HepG2 (cell line): ENCODE results near the gene OGFR. TPM values are rescaled to one million over a fixed set of nuclear protein-coding genes. Genes with fewer than 3 reads are reported as not detected.

Experiments used
- ASH2L ChIP-seq: fragments of 300-600, 200-600 bp; sonication (generic); IDR thresholded peaks from 2 replicates; pipeline ENCODE4 v1.7.0; 2017; ENCODE audit warnings: low read depth, mild to moderate bottlenecking, moderate library complexity, mixed read lengths, low read length; ENCODE audit not compliant: insufficient read length
- IKZF4 ChIP-seq: sonication (generic); formaldehyde crosslinking; IDR thresholded peaks from 2 replicates; pipeline ENCODE4 v1.5.1; 2020; ENCODE audit warnings: borderline replicate concordance, mild to moderate bottlenecking, low read depth, missing genetic modification reagents; ENCODE audit errors: not compliant biosample characterization
- KDM6A ChIP-seq: IDR thresholded peaks from 2 replicates; pipeline ENCODE4 v1.6.1; 2016; ENCODE audit warnings: low read depth
- SOX13 ChIP-seq, 3 experiments: fragments of 450-650 bp in 1 of 3; sonication (generic) in 1 of 3; formaldehyde crosslinking in 1 of 3; IDR thresholded peaks in 2 of 3; conservative IDR thresholded peaks in 1 of 3; 2 replicates each; pipeline versions ENCODE4 v1.5.0 to v1.6.1; 2016 to 2020; ENCODE audit warnings: antibody characterized with exemption in 1 of 3, mild to moderate bottlenecking in 1 of 3, missing compliant biosample characterization in 1 of 3, missing genetic modification reagents in 1 of 3, moderate library complexity in 1 of 3
- ZNF234 ChIP-seq: sonication (generic); formaldehyde crosslinking; conservative IDR thresholded peaks from 2 replicates; pipeline ENCODE4 v1.5.1; 2020; ENCODE audit warnings: mild to moderate bottlenecking, missing genetic modification reagents
- ZNF563 ChIP-seq: sonication (generic); formaldehyde crosslinking; IDR thresholded peaks from 2 replicates; pipeline ENCODE4 v1.8.0; 2022; ENCODE audit warnings: mild to moderate bottlenecking, moderate library complexity, missing genetic modification reagents
- polyA plus RNA-seq, 8 experiments: library from polyadenylated mRNA; depleted of rRNA in 3 of 8; stranded (reverse) in 7 of 8; unstranded in 1 of 8; fragments of >200 nt; fragmentation: Illumina TruSeq in 4 of 8; extraction: Trizol in 4 of 8; gene quantifications; 2 replicates each; pipeline versions ENCODE4 v1.2.1 to v1.2.3, GENCODE V29; 2011 to 2016; ENCODE audit warnings: low read depth in 4 of 8, missing spikeins in 1 of 8, mixed read lengths in 1 of 8; ENCODE audit not compliant: insufficient read depth in 1 of 8
- total RNA-seq, 5 experiments: library from RNA; depleted of rRNA; stranded (reverse); fragments of >200 nt; fragmentation: Illumina TruSeq; extraction: Trizol; gene quantifications; 2 replicates each; pipeline ENCODE4 v1.2.3, GENCODE V29; 2016; ENCODE audit warnings: low read depth in 1 of 5
- TF ChIP-seq, protein P1 (sequence below): sonication (generic); formaldehyde crosslinking; IDR thresholded peaks from 2 replicates; pipeline ENCODE4 v1.8.1; 2023; ENCODE audit warnings: mild to moderate bottlenecking, missing genetic modification reagents
- TF ChIP-seq, protein P2 (sequence below): sonication (generic); formaldehyde crosslinking; IDR thresholded peaks from 2 replicates; pipeline ENCODE4 v1.8.0; 2022; ENCODE audit warnings: missing genetic modification reagents, low read depth, mild to moderate bottlenecking, borderline replicate concordance
- TF ChIP-seq, protein P3 (sequence below): sonication (generic); formaldehyde crosslinking; IDR thresholded peaks from 2 replicates; pipeline ENCODE4 v1.4.0; 2020; ENCODE audit warnings: mild to moderate bottlenecking, missing genetic modification reagents
- TF ChIP-seq, protein P4 (sequence below): sonication (generic); formaldehyde crosslinking; IDR thresholded peaks from 2 replicates; pipeline ENCODE4 v1.4.0; 2020; ENCODE audit warnings: mild to moderate bottlenecking, missing genetic modification reagents, borderline replicate concordance
- TF ChIP-seq, protein P5 (sequence below): sonication (generic); formaldehyde crosslinking; IDR thresholded peaks from 2 replicates; pipeline ENCODE4 v1.5.1; 2020; ENCODE audit warnings: missing genetic modification reagents, mild to moderate bottlenecking, borderline replicate concordance
- TF ChIP-seq, protein P6 (sequence below): sonication (generic); formaldehyde crosslinking; IDR thresholded peaks from 2 replicates; pipeline ENCODE4 v1.8.0; 2022; ENCODE audit warnings: missing genetic modification reagents, mild to moderate bottlenecking, borderline replicate concordance

The OGFR gene
- total and polyA plus RNA-seq, 2 of the 13 experiments (the other 11 are each of a cell fraction or from before 2014, with no cell fraction given) = 47.7 to 81.8 TPM

DNA sequence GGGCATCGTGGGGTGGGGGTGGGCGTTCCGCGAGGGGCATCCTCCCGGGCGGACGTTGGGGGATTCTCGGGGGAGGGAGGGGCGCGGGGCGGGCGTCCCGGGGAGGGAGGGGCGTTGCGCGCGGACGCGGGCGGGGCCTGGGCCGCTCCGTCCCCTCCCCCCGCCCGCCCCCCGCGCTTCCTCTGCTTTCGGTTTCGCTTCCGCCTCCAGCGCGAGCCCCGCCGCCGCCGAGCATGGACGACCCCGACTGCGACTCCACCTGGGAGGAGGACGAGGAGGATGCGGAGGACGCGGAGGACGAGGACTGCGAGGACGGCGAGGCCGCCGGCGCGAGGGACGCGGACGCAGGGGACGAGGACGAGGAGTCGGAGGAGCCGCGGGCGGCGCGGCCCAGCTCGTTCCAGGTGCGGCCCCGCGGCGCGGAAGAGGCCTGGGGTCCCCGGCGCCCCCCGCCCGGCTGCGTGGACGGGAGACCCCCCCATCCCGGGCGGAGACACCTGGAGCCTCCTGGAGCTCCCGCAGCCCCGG lies at the start of gene OGFR (continued):
- no peak for TF ChIP-seq SOX13 (IDR thresholded peaks at IDR 0.05)
- TF ChIP-seq SOX13 (CRISPR knock-in tag; conservative IDR thresholded peaks at IDR 0.05 in 1 of 2, IDR thresholded peaks at IDR 0.05 in 1 of 2) = peak in 1 of 2 experiments; percentile 24; a peak in 1 of 4 replicates
- TF ChIP-seq ASH2L = peak; percentile 91
- TF ChIP-seq, protein P1, sequence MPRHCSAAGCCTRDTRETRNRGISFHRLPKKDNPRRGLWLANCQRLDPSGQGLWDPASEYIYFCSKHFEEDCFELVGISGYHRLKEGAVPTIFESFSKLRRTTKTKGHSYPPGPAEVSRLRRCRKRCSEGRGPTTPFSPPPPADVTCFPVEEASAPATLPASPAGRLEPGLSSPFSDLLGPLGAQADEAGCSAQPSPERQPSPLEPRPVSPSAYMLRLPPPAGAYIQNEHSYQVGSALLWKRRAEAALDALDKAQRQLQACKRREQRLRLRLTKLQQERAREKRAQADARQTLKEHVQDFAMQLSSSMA (CRISPR knock-in tag) = no peak
- TF ChIP-seq ZNF563 (CRISPR knock-in tag) = peak; percentile 44
- no peak for TF ChIP-seq KDM6A (CRISPR knock-in tag)
- TF ChIP-seq, protein P2, sequence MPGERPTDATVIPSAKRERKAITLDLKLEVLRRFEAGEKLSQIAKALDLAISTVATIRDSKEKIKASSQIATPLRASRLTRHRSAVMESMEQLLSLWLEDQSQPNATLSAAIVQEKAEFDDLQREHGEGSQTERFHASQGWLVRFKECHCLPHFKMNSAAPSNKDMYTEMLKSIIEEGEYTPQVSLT (CRISPR knock-in tag) = no peak
- peak; percentile 85 for TF ChIP-seq IKZF4 (CRISPR knock-in tag)
- no peak for TF ChIP-seq ZNF234 (CRISPR knock-in tag)
- TF ChIP-seq, protein P3, sequence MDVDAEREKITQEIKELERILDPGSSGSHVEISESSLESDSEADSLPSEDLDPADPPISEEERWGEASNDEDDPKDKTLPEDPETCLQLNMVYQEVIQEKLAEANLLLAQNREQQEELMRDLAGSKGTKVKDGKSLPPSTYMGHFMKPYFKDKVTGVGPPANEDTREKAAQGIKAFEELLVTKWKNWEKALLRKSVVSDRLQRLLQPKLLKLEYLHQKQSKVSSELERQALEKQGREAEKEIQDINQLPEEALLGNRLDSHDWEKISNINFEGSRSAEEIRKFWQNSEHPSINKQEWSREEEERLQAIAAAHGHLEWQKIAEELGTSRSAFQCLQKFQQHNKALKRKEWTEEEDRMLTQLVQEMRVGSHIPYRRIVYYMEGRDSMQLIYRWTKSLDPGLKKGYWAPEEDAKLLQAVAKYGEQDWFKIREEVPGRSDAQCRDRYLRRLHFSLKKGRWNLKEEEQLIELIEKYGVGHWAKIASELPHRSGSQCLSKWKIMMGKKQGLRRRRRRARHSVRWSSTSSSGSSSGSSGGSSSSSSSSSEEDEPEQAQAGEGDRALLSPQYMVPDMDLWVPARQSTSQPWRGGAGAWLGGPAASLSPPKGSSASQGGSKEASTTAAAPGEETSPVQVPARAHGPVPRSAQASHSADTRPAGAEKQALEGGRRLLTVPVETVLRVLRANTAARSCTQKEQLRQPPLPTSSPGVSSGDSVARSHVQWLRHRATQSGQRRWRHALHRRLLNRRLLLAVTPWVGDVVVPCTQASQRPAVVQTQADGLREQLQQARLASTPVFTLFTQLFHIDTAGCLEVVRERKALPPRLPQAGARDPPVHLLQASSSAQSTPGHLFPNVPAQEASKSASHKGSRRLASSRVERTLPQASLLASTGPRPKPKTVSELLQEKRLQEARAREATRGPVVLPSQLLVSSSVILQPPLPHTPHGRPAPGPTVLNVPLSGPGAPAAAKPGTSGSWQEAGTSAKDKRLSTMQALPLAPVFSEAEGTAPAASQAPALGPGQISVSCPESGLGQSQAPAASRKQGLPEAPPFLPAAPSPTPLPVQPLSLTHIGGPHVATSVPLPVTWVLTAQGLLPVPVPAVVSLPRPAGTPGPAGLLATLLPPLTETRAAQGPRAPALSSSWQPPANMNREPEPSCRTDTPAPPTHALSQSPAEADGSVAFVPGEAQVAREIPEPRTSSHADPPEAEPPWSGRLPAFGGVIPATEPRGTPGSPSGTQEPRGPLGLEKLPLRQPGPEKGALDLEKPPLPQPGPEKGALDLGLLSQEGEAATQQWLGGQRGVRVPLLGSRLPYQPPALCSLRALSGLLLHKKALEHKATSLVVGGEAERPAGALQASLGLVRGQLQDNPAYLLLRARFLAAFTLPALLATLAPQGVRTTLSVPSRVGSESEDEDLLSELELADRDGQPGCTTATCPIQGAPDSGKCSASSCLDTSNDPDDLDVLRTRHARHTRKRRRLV (CRISPR knock-in tag) = no peak
- TF ChIP-seq, protein P4, sequence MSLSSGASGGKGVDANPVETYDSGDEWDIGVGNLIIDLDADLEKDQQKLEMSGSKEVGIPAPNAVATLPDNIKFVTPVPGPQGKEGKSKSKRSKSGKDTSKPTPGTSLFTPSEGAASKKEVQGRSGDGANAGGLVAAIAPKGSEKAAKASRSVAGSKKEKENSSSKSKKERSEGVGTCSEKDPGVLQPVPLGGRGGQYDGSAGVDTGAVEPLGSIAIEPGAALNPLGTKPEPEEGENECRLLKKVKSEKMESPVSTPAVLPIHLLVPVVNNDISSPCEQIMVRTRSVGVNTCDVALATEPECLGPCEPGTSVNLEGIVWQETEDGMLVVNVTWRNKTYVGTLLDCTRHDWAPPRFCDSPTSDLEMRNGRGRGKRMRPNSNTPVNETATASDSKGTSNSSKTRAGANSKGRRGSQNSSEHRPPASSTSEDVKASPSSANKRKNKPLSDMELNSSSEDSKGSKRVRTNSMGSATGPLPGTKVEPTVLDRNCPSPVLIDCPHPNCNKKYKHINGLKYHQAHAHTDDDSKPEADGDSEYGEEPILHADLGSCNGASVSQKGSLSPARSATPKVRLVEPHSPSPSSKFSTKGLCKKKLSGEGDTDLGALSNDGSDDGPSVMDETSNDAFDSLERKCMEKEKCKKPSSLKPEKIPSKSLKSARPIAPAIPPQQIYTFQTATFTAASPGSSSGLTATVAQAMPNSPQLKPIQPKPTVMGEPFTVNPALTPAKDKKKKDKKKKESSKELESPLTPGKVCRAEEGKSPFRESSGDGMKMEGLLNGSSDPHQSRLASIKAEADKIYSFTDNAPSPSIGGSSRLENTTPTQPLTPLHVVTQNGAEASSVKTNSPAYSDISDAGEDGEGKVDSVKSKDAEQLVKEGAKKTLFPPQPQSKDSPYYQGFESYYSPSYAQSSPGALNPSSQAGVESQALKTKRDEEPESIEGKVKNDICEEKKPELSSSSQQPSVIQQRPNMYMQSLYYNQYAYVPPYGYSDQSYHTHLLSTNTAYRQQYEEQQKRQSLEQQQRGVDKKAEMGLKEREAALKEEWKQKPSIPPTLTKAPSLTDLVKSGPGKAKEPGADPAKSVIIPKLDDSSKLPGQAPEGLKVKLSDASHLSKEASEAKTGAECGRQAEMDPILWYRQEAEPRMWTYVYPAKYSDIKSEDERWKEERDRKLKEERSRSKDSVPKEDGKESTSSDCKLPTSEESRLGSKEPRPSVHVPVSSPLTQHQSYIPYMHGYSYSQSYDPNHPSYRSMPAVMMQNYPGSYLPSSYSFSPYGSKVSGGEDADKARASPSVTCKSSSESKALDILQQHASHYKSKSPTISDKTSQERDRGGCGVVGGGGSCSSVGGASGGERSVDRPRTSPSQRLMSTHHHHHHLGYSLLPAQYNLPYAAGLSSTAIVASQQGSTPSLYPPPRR (CRISPR knock-in tag) = 0 out of 2 replicates have a peak, but pooled peaks have one; percentile 30
- TF ChIP-seq, protein P5, sequence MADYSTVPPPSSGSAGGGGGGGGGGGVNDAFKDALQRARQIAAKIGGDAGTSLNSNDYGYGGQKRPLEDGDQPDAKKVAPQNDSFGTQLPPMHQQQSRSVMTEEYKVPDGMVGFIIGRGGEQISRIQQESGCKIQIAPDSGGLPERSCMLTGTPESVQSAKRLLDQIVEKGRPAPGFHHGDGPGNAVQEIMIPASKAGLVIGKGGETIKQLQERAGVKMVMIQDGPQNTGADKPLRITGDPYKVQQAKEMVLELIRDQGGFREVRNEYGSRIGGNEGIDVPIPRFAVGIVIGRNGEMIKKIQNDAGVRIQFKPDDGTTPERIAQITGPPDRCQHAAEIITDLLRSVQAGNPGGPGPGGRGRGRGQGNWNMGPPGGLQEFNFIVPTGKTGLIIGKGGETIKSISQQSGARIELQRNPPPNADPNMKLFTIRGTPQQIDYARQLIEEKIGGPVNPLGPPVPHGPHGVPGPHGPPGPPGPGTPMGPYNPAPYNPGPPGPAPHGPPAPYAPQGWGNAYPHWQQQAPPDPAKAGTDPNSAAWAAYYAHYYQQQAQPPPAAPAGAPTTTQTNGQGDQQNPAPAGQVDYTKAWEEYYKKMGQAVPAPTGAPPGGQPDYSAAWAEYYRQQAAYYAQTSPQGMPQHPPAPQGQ (CRISPR knock-in tag) = no peak
- TF ChIP-seq, protein P6, sequence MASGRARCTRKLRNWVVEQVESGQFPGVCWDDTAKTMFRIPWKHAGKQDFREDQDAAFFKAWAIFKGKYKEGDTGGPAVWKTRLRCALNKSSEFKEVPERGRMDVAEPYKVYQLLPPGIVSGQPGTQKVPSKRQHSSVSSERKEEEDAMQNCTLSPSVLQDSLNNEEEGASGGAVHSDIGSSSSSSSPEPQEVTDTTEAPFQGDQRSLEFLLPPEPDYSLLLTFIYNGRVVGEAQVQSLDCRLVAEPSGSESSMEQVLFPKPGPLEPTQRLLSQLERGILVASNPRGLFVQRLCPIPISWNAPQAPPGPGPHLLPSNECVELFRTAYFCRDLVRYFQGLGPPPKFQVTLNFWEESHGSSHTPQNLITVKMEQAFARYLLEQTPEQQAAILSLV = no peak; the same call in 1 of the 2 replicates
